H1 (cell line): ENCODE results near the gene CERT1. TPM values are rescaled to one million over a fixed set of nuclear protein-coding genes. Genes with fewer than 3 reads are reported as not detected.

ENCODE experiments used
- BCL11A ChIP-seq, 2 experiments: IDR thresholded peaks; one replicate each; pipeline ENCODE4 v1.6.1; 2011; ENCODE audit warnings: low read depth in 2 of 2, low read length in 2 of 2, mild to moderate bottlenecking in 2 of 2
- CTBP2 ChIP-seq: IDR thresholded peaks from 2 replicates; pipeline ENCODE4 v1.7.0; 2011; ENCODE audit warnings: borderline replicate concordance, mild to moderate bottlenecking, moderate library complexity, mixed read lengths, low read length; ENCODE audit not compliant: insufficient read depth, insufficient read length
- POU5F1 ChIP-seq: IDR thresholded peaks from 2 replicates; pipeline ENCODE4 v1.6.1; 2011; ENCODE audit warnings: low read depth, mild to moderate bottlenecking, low read length, moderate library complexity
- polyA plus RNA-seq, 7 experiments: library from polyadenylated mRNA; depleted of rRNA in 3 of 7; stranded (reverse) in 5 of 7; unstranded in 2 of 7; fragments of >200 nt in 5 of 7; fragments of 200-250 nt in 2 of 7; gene quantifications; 1 replicate in 5 of 7; 2 replicates in 1 of 7; 4 replicates in 1 of 7; pipeline versions ENCODE4 v1.2.1 to v1.2.3, GENCODE V29; 2011 to 2013; ENCODE audit warnings: missing spikeins in 2 of 7, mixed read lengths in 2 of 7
- total RNA-seq: library from RNA; stranded (reverse); fragmentation: NEBNext Ultra II Directional; extraction: Animal tissue kit (Norgen Biotek cat#: 25700); gene quantifications from 2 replicates; pipeline ENCODE4 v1.2.1, GENCODE V29; 2021
- TF ChIP-seq, protein P1 (sequence below): fragments of 300-600 bp; sonication (generic); IDR thresholded peaks from 2 replicates; pipeline ENCODE4 v1.7.1; 2012; ENCODE audit warnings: low read length, moderate library complexity, mild to moderate bottlenecking, inconsistent platforms; ENCODE audit not compliant: insufficient replicate concordance

Gene CERT1
- total and polyA plus RNA-seq, 2 of the 8 experiments (the other 6 are each of a cell fraction or from before 2014, with no cell fraction given) = 7.8 to 55.3 TPM

DNA sequence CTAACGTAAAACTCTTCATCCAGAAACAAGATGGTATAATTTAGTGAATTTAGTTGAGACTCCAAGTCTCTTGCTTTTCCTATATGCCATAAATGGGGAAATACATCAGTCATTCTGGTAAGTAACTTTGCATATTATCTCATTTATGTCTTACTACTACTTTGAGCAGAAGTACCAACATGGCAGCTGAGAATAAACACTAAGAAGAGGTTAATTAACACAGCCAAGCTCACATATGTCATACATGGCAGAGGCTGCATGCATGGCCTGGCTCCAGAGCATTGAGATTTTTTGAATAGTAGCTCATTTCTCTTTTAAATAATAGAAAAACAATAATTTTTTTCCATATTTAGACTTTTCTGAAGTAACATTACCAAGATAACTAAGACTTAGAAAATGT is 54.3 kb downstream of the CERT1 start (continued):
- TF ChIP-seq, protein P1, sequence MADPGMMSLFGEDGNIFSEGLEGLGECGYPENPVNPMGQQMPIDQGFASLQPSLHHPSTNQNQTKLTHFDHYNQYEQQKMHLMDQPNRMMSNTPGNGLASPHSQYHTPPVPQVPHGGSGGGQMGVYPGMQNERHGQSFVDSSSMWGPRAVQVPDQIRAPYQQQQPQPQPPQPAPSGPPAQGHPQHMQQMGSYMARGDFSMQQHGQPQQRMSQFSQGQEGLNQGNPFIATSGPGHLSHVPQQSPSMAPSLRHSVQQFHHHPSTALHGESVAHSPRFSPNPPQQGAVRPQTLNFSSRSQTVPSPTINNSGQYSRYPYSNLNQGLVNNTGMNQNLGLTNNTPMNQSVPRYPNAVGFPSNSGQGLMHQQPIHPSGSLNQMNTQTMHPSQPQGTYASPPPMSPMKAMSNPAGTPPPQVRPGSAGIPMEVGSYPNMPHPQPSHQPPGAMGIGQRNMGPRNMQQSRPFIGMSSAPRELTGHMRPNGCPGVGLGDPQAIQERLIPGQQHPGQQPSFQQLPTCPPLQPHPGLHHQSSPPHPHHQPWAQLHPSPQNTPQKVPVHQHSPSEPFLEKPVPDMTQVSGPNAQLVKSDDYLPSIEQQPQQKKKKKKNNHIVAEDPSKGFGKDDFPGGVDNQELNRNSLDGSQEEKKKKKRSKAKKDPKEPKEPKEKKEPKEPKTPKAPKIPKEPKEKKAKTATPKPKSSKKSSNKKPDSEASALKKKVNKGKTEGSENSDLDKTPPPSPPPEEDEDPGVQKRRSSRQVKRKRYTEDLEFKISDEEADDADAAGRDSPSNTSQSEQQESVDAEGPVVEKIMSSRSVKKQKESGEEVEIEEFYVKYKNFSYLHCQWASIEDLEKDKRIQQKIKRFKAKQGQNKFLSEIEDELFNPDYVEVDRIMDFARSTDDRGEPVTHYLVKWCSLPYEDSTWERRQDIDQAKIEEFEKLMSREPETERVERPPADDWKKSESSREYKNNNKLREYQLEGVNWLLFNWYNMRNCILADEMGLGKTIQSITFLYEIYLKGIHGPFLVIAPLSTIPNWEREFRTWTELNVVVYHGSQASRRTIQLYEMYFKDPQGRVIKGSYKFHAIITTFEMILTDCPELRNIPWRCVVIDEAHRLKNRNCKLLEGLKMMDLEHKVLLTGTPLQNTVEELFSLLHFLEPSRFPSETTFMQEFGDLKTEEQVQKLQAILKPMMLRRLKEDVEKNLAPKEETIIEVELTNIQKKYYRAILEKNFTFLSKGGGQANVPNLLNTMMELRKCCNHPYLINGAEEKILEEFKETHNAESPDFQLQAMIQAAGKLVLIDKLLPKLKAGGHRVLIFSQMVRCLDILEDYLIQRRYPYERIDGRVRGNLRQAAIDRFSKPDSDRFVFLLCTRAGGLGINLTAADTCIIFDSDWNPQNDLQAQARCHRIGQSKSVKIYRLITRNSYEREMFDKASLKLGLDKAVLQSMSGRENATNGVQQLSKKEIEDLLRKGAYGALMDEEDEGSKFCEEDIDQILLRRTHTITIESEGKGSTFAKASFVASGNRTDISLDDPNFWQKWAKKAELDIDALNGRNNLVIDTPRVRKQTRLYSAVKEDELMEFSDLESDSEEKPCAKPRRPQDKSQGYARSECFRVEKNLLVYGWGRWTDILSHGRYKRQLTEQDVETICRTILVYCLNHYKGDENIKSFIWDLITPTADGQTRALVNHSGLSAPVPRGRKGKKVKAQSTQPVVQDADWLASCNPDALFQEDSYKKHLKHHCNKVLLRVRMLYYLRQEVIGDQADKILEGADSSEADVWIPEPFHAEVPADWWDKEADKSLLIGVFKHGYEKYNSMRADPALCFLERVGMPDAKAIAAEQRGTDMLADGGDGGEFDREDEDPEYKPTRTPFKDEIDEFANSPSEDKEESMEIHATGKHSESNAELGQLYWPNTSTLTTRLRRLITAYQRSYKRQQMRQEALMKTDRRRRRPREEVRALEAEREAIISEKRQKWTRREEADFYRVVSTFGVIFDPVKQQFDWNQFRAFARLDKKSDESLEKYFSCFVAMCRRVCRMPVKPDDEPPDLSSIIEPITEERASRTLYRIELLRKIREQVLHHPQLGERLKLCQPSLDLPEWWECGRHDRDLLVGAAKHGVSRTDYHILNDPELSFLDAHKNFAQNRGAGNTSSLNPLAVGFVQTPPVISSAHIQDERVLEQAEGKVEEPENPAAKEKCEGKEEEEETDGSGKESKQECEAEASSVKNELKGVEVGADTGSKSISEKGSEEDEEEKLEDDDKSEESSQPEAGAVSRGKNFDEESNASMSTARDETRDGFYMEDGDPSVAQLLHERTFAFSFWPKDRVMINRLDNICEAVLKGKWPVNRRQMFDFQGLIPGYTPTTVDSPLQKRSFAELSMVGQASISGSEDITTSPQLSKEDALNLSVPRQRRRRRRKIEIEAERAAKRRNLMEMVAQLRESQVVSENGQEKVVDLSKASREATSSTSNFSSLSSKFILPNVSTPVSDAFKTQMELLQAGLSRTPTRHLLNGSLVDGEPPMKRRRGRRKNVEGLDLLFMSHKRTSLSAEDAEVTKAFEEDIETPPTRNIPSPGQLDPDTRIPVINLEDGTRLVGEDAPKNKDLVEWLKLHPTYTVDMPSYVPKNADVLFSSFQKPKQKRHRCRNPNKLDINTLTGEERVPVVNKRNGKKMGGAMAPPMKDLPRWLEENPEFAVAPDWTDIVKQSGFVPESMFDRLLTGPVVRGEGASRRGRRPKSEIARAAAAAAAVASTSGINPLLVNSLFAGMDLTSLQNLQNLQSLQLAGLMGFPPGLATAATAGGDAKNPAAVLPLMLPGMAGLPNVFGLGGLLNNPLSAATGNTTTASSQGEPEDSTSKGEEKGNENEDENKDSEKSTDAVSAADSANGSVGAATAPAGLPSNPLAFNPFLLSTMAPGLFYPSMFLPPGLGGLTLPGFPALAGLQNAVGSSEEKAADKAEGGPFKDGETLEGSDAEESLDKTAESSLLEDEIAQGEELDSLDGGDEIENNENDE = no peak
- no peak for TF ChIP-seq POU5F1
- no peak for TF ChIP-seq BCL11A (IDR thresholded peaks at IDR 0.05; ENCODE audit: low read depth in 2 of 2, low read length in 2 of 2)
- no peak for TF ChIP-seq CTBP2
- TF ChIP-seq, all 59 proteins: peak for 0
